BJ (cell line): ENCODE results near the gene UBE2D1. TPM values are rescaled to one million over a fixed set of nuclear protein-coding genes. Genes with fewer than 3 reads are reported as not detected.

Experiments used
- CTCF ChIA-PET: fragments of 350-600 bp; formaldehyde crosslinking; extraction: SDS; loops from one replicate; lab custom pipeline; 2021; ENCODE audit warnings: antibody characterized with exemption, inconsistent platforms; lab: Yijun Ruan, JAX
- POLR2A ChIA-PET: fragments of 300-600 bp; sonication (Branson Sonifier 250); formaldehyde crosslinking; extraction: SDS; loops from one replicate; lab custom pipeline; 2021; ENCODE audit warnings: antibody characterized with exemption; lab: Charles Lee
- DNase-seq: peaks from one replicate; pipeline ENCODE4 v3.0.0-alpha.2; 2011; ENCODE audit warnings: low read depth
- H3K27me3 ChIP-seq: 2 replicates; pipeline ENCODE4 v1.6.0; 2011; ENCODE audit warnings: low read length; ENCODE audit not compliant: control insufficient read depth, insufficient read depth
- H3K36me3 ChIP-seq: 2 replicates; pipeline ENCODE4 v1.5.1; 2011; ENCODE audit warnings: low read length; ENCODE audit not compliant: control insufficient read depth, insufficient read depth
- H3K4me3 ChIP-seq: 2 replicates; pipeline ENCODE4 v1.5.1; 2011; ENCODE audit warnings: low read depth, mild to moderate bottlenecking, control low read depth, low read length
- CTCF ChIP-seq: IDR thresholded peaks from 2 replicates; pipeline ENCODE4 v1.5.1; 2011; ENCODE audit warnings: low read depth, mild to moderate bottlenecking, control low read depth, inconsistent platforms, low read length, moderate library complexity; ENCODE audit not compliant: insufficient read depth
- polyA minus RNA-seq: library from RNA; depleted of rRNA, polyadenylated mRNA; stranded (reverse); fragments of >200 nt; gene quantifications from 2 replicates; pipeline ENCODE4 v1.2.3, GENCODE V29; 2011; rRNA and poly(A)+ RNA removed
- polyA plus RNA-seq: library from polyadenylated mRNA; depleted of rRNA; stranded (reverse); fragments of >200 nt; gene quantifications from 2 replicates; pipeline ENCODE4 v1.2.3, GENCODE V29; 2011; rRNA removed

Gene UBE2D1
- polyA plus RNA-seq (7.7 and 15.8 TPM in 2 replicates), polyA minus RNA-seq (2.2 and 4.2 TPM in 2 replicates)

- ChIA-PET POLR2A (no interaction called here), CTCF (interaction anchor here (0.5 to 2.0 kb wide), 4 partner anchors 18 to 50 kb away, joined by 3 to 5 read pairs (median 3); no protein-coding TSS in a partner anchor)
- no peaks in the 10 kb centered on the region for H3K36me3 ChIP-seq
- H3K27me3 ChIP-seq: peaks cover 3% of the 10 kb centered on the region
- peak; percentile 1; the same call in 1 of the 2 replicates for TF ChIP-seq CTCF
- peak within 1 kb of the TSS; percentile 96 for H3K4me3 ChIP-seq
- no peak for DNase-seq
Measured at GRCh38 chr10:58334817-58335305, at the start of gene UBE2D1. Gene UBE2D1, plus strand, starts transcription at chr10:58335006. Its CDS starts 196 bp downstream, at chr10:58335202.

- DNase-seq: no peak
- H3K36me3 ChIP-seq: no peaks in the 10 kb centered on the region
- no peak overlapping the region for H3K4me3 ChIP-seq
- peak; percentile 72 for TF ChIP-seq CTCF
- POLR2A ChIA-PET: interaction anchor here (1.0 kb wide), 1 partner anchor 8 kb away, joined by 3 read pairs; no protein-coding TSS in a partner anchor
- CTCF ChIA-PET: interaction anchor here (0.6 to 5.3 kb wide), 26 partner anchors 10 to 148 kb away, joined by 3 to 128 read pairs (median 4); partner anchors contain the start of gene CISD1
- no peaks in the 10 kb centered on the region for H3K27me3 ChIP-seq
Measured at GRCh38 chr10:58291538-58292174, 43.1 kb upstream of the UBE2D1 start.

- DNase-seq: no peak
- no peaks in the 10 kb centered on the region for H3K27me3 ChIP-seq
- H3K4me3 ChIP-seq: no peak overlapping the region
- no peaks in the 10 kb centered on the region for H3K36me3 ChIP-seq
- POLR2A ChIA-PET: no interaction called here
- CTCF ChIA-PET: interaction anchor here (5.3 kb wide), 1 partner anchor 115 kb away, joined by 128 read pairs; no protein-coding TSS in a partner anchor
- TF ChIP-seq CTCF: no peak
Measured at GRCh38 chr10:58293989-58294388, 40.8 kb upstream of the UBE2D1 start.

- peaks cover 1% of the 10 kb centered on the region; the same call in 1 of the 2 replicates for H3K27me3 ChIP-seq
- no peak for DNase-seq
- ChIA-PET POLR2A (no interaction called here), CTCF (interaction anchor here (0.6 to 3.8 kb wide), 23 partner anchors 8 to 1281 kb away, joined by 3 to 21 read pairs (median 4); partner anchors contain the start of genes TFAM and UBE2D1)
- TF ChIP-seq CTCF: peak; percentile 89
- H3K4me3 ChIP-seq: no peak overlapping the region
- H3K36me3 ChIP-seq: no peaks in the 10 kb centered on the region
Measured at GRCh38 chr10:58299580-58299979, 35.2 kb upstream of the UBE2D1 start.

- POLR2A ChIA-PET: no interaction called here
Measured at GRCh38 chr10:58300676-58301075, 34.1 kb upstream of the UBE2D1 start.

More at GRCh38 chr10:58300676-58301075, 34.1 kb upstream of the UBE2D1 start:
- Histone ChIP-seq H3K36me3 (no peaks in the 10 kb centered on the region), H3K27me3 (peaks cover 1% of the 10 kb centered on the region; the same call in 1 of the 2 replicates), H3K4me3 (no peak overlapping the region)
- no peak for TF ChIP-seq CTCF
- CTCF ChIA-PET: interaction anchor here (0.7 to 3.8 kb wide), 13 partner anchors 9 to 1280 kb away, joined by 3 to 21 read pairs (median 6); partner anchors contain the start of gene TFAM
- no peak for DNase-seq
